ENCODE measurements around the gene APOBEC2. TPM values are rescaled to one million over a fixed set of nuclear protein-coding genes. Genes with fewer than 3 reads are reported as not detected.

APOBEC2 gene
- polyA plus RNA-seq, 1 donor (not counting 4 experiments of a cell fraction or from before 2014, with no cell fraction given) = 0.05 TPM

- FAIRE-seq = no peak
- H3K79me2 ChIP-seq (ENCODE audit: control insufficient read depth, insufficient read depth, low read length) = peaks cover 32% of the 10 kb centered on the region
Measured at GRCh38 chr6:41083072-41083471, 30.1 kb downstream of the APOBEC2 start.

GRCh38 chr6:41085182-41085581, 32.2 kb downstream of the APOBEC2 start:
- TF ChIP-seq EZH2 (IDR thresholded peaks at IDR 0.05; ENCODE audit: low read length) (no peak), CTCF (optimal IDR thresholded peaks at IDR 0.05 in 1 of 3, IDR thresholded peaks at IDR 0.05 in 1 of 3, conservative IDR thresholded peaks at IDR 0.05 in 1 of 3; ENCODE audit: extremely low read depth in 1 of 3, insufficient read depth in 2 of 3, low read length in 3 of 3) (no peak)
- dilution Hi-C loops (cut with MboI; ENCODE audit: extremely low pct_ligation_motif_present, low sequenced_read_pairs) = loop anchor here (25.0 kb wide), 1 partner anchor 102 kb away; no protein-coding TSS in a partner anchor
- Histone ChIP-seq H3K4me2 (ENCODE audit: control insufficient read depth, extremely low read depth, insufficient read depth, low read depth, low read length) (no peak overlapping the region), H3K79me2 (ENCODE audit: control insufficient read depth, insufficient read depth, low read length) (peaks cover 16% of the 10 kb centered on the region), H3K4me1 (ENCODE audit: control insufficient read depth, extremely low read depth, insufficient read depth, low read length) (no peaks in the 10 kb centered on the region), H4K20me1 (ENCODE audit: control insufficient read depth, extremely low read depth, insufficient read depth, low read length) (no peaks in the 10 kb centered on the region), H3K9me1 (ENCODE audit: control insufficient read depth, extremely low read depth, insufficient read depth, low read length) (no peaks in the 10 kb centered on the region), H3K27me3 (ENCODE audit: control insufficient read depth, extremely low read depth, insufficient read depth, low read length) (no peaks in the 10 kb centered on the region), H3K4me3 (ENCODE audit: control insufficient read depth in 2 of 3, extremely low read depth in 1 of 3, insufficient read depth in 2 of 3, low read depth in 1 of 3, low read length in 3 of 3) (no peak overlapping the region), H2AFZ (ENCODE audit: control insufficient read depth, low read length) (no peak overlapping the region), H3K27ac (ENCODE audit: control insufficient read depth, insufficient read depth, low read length) (no peak overlapping the region), H3K9me3 (ENCODE audit: control insufficient read depth, low read depth, low read length) (no peaks in the 10 kb centered on the region), H3K9ac (ENCODE audit: control insufficient read depth, extremely low read depth, insufficient read depth, low read length) (no peak overlapping the region), H3K36me3 (ENCODE audit: control insufficient read depth in 2 of 2, extremely low read depth in 1 of 2, insufficient read depth in 2 of 2, low read length in 2 of 2) (peaks cover 14 to 19% of the 10 kb centered on the region in 2 experiments)
- no peak for DNase-seq (ENCODE audit: low read depth, low spot score)
- FAIRE-seq = no peak

More at GRCh38 chr6:41083072-41083471, 30.1 kb downstream of the APOBEC2 start:
- dilution Hi-C loops (cut with MboI; ENCODE audit: extremely low pct_ligation_motif_present, low sequenced_read_pairs) = loop anchor here (25.0 kb wide), 1 partner anchor 104 kb away; no protein-coding TSS in a partner anchor
- Histone ChIP-seq H2AFZ (ENCODE audit: control insufficient read depth, low read length) (no peak overlapping the region), H3K27me3 (ENCODE audit: control insufficient read depth, extremely low read depth, insufficient read depth, low read length) (no peaks in the 10 kb centered on the region), H3K4me2 (ENCODE audit: control insufficient read depth, extremely low read depth, insufficient read depth, low read depth, low read length) (no peak overlapping the region), H3K4me3 (ENCODE audit: control insufficient read depth in 2 of 3, extremely low read depth in 1 of 3, insufficient read depth in 2 of 3, low read depth in 1 of 3, low read length in 3 of 3) (no peak overlapping the region), H3K36me3 (ENCODE audit: control insufficient read depth in 2 of 2, extremely low read depth in 1 of 2, insufficient read depth in 2 of 2, low read length in 2 of 2) (peaks cover 17 to 23% of the 10 kb centered on the region in 2 experiments), H3K9me1 (ENCODE audit: control insufficient read depth, extremely low read depth, insufficient read depth, low read length) (no peaks in the 10 kb centered on the region), H3K4me1 (ENCODE audit: control insufficient read depth, extremely low read depth, insufficient read depth, low read length) (no peaks in the 10 kb centered on the region), H3K9me3 (ENCODE audit: control insufficient read depth, low read depth, low read length) (no peaks in the 10 kb centered on the region), H3K27ac (ENCODE audit: control insufficient read depth, insufficient read depth, low read length) (no peak overlapping the region), H4K20me1 (ENCODE audit: control insufficient read depth, extremely low read depth, insufficient read depth, low read length) (no peaks in the 10 kb centered on the region), H3K9ac (ENCODE audit: control insufficient read depth, extremely low read depth, insufficient read depth, low read length) (no peak overlapping the region)
- no peak for DNase-seq (ENCODE audit: low read depth, low spot score)
- TF ChIP-seq EZH2 (IDR thresholded peaks at IDR 0.05; ENCODE audit: low read length) = no peak
- no peak for TF ChIP-seq CTCF (optimal IDR thresholded peaks at IDR 0.05 in 1 of 3, IDR thresholded peaks at IDR 0.05 in 1 of 3, conservative IDR thresholded peaks at IDR 0.05 in 1 of 3; ENCODE audit: extremely low read depth in 1 of 3, insufficient read depth in 2 of 3, low read length in 3 of 3)
